Endodermal cell (in vitro differentiated cells): ENCODE results near the gene TP53BP1. TPM values are rescaled to one million over a fixed set of nuclear protein-coding genes. Genes with fewer than 3 reads are reported as not detected.

Experiments
- DNase-seq: peaks from one replicate; pipeline ENCODE4 v3.0.0-alpha.2; 2017
- H3K27ac ChIP-seq: 2 replicates; pipeline ENCODE4 v1.5.1; 2013; ENCODE audit warnings: mild to moderate bottlenecking, low read depth, low read length, moderate library complexity
- H3K27me3 ChIP-seq: 2 replicates; pipeline ENCODE4 v1.6.1; 2013; ENCODE audit warnings: mild to moderate bottlenecking, low read length, moderate library complexity; ENCODE audit not compliant: insufficient read depth, control insufficient read depth, poor library complexity, severe bottlenecking
- H3K36me3 ChIP-seq: 2 replicates; pipeline ENCODE4 v1.7.0; 2013; ENCODE audit warnings: mild to moderate bottlenecking, low read length, moderate library complexity; ENCODE audit not compliant: control insufficient read depth, insufficient read depth
- H3K4me1 ChIP-seq: one replicate; pipeline ENCODE4 v1.7.0; 2013; ENCODE audit warnings: low read length; ENCODE audit not compliant: control insufficient read depth, insufficient read depth
- H3K4me3 ChIP-seq: 2 replicates; pipeline ENCODE4 v1.5.1; 2013; ENCODE audit warnings: mild to moderate bottlenecking, low read length, moderate library complexity
- H3K9ac ChIP-seq: 2 replicates; pipeline ENCODE4 v1.6.1; 2013; ENCODE audit warnings: mild to moderate bottlenecking, low read length, moderate library complexity; ENCODE audit not compliant: poor library complexity, severe bottlenecking; ENCODE audit errors: extremely low read depth
- H3K9me3 ChIP-seq: 2 replicates; pipeline ENCODE4 v1.6.1; 2013; ENCODE audit warnings: mild to moderate bottlenecking, low read length, moderate library complexity; ENCODE audit not compliant: control insufficient read depth
- H3K27ac Mint-ChIP-seq: 2 replicates; pipeline ENCODE4 v1.8.0; 2020; ENCODE audit warnings: mixed read lengths
- H3K27me3 Mint-ChIP-seq: 2 replicates; pipeline ENCODE4 v1.8.0; 2021; ENCODE audit warnings: mild to moderate bottlenecking, mixed read lengths; ENCODE audit not compliant: insufficient read depth
- H3K36me3 Mint-ChIP-seq: 2 replicates; pipeline ENCODE4 v1.8.0; 2020; ENCODE audit warnings: low read depth, mixed read lengths
- H3K4me1 Mint-ChIP-seq: 2 replicates; pipeline ENCODE4 v1.8.0; 2020; ENCODE audit warnings: mixed read lengths
- H3K4me3 Mint-ChIP-seq: 2 replicates; pipeline ENCODE4 v1.8.0; 2020; ENCODE audit warnings: mild to moderate bottlenecking, moderate library complexity, mixed read lengths
- H3K9me3 Mint-ChIP-seq: 2 replicates; pipeline ENCODE4 v1.8.0; 2020; ENCODE audit warnings: mild to moderate bottlenecking, mixed read lengths
- CTCF ChIP-seq: fragments of 200-600 bp; sonication (generic); conservative IDR thresholded peaks from 2 replicates; pipeline ENCODE4 v1.5.0; 2021; ENCODE audit warnings: antibody characterized with exemption, mild to moderate bottlenecking
- WGBS, 2 experiments: methylation state at CpG; one replicate each; pipeline versions ENCODE4 v1.1.5 to v1.1.7; 2013; ENCODE audit warnings: missing lambda C conversion rate in 2 of 2, mixed read lengths in 1 of 2; ENCODE audit not compliant: insufficient coverage in 1 of 2, insufficient read length in 1 of 2; 5-methylcytosine and 5-hydroxymethylcytosine counted together
- total RNA-seq, 2 donors: library from RNA; stranded (reverse); fragmentation: NEBNext Ultra II Directional in 1 of 2; extraction: Animal tissue kit (Norgen Biotek cat#: 25700) in 1 of 2; gene quantifications; 2 replicates in 1 of 2; 3 replicates in 1 of 2; pipeline ENCODE4 v1.2.1, GENCODE V29; 2021

Gene TP53BP1
- total RNA-seq, 2 donors from 2014 or later, result 85.4 to 114 TPM

- Histone ChIP-seq H3K27me3 (no peaks in the 10 kb centered on the region), H3K27ac (no peak overlapping the region), H3K9me3 (no peaks in the 10 kb centered on the region), H3K4me1 (no peaks in the 10 kb centered on the region), H3K36me3 (peaks cover 49% of the 10 kb centered on the region), H3K9ac (no peak overlapping the region), H3K4me3 (no peak overlapping the region)
- Mint-ChIP-seq H3K27ac (no peak overlapping the region), H3K4me1 (peaks cover 21% of the 10 kb centered on the region), H3K27me3 (no peaks in the 10 kb centered on the region), H3K9me3 (no peaks in the 10 kb centered on the region), H3K4me3 (no peak overlapping the region), H3K36me3 (peaks cover 63% of the 10 kb centered on the region)
- no peak for DNase-seq
- no peak for TF ChIP-seq CTCF
- WGBS, 2 experiments, result 94% methylated on average over 1 of the region's 1 CpG; no CpG with 5 or more reads in 1 of the 2 experiments
Observed at GRCh38 chr15:43489191-43489590, 3.8 kb downstream of the TP53BP1 start.

GRCh38 chr15:43488790-43489189 lies 4.2 kb downstream of the TP53BP1 start:
- H3K9me3 ChIP-seq, result no peaks in the 10 kb centered on the region
- H3K4me3 Mint-ChIP-seq, result no peak overlapping the region
- H3K27ac Mint-ChIP-seq, result no peak overlapping the region
- 96 to 100% methylated on average over 2 of the region's 3 CpGs for WGBS, 2 experiments
- H3K36me3 ChIP-seq, result peaks cover 53% of the 10 kb centered on the region
- H3K4me1 ChIP-seq, result no peaks in the 10 kb centered on the region
- TF ChIP-seq CTCF, result no peak
- no peak overlapping the region for H3K27ac ChIP-seq
- H3K9me3 Mint-ChIP-seq, result no peaks in the 10 kb centered on the region
- peaks cover 65% of the 10 kb centered on the region for H3K36me3 Mint-ChIP-seq
- H3K27me3 Mint-ChIP-seq, result no peaks in the 10 kb centered on the region
- no peaks in the 10 kb centered on the region for H3K27me3 ChIP-seq
- no peak for DNase-seq
- peaks cover 17% of the 10 kb centered on the region for H3K4me1 Mint-ChIP-seq
- H3K9ac ChIP-seq, result no peak overlapping the region
- H3K4me3 ChIP-seq, result no peak overlapping the region

GRCh38 chr15:43487271-43487895 lies 5.6 kb downstream of the TP53BP1 start:
- H3K27ac ChIP-seq, result no peak overlapping the region
- H3K9me3 ChIP-seq, result no peaks in the 10 kb centered on the region
- DNase-seq, result no peak
- H3K9ac ChIP-seq, result no peak overlapping the region
- no peaks in the 10 kb centered on the region for H3K4me1 ChIP-seq
- no peak overlapping the region for H3K4me3 ChIP-seq
- H3K27me3 Mint-ChIP-seq, result no peaks in the 10 kb centered on the region
- no peak overlapping the region for H3K4me3 Mint-ChIP-seq
- H3K4me1 Mint-ChIP-seq, result peaks cover 11% of the 10 kb centered on the region
- no peak for TF ChIP-seq CTCF
- H3K36me3 Mint-ChIP-seq, result peaks cover 76% of the 10 kb centered on the region
- H3K27ac Mint-ChIP-seq, result no peak overlapping the region
- H3K9me3 Mint-ChIP-seq, result no peaks in the 10 kb centered on the region
- WGBS, 2 experiments, result 86 to 91% methylated on average over 4 to 6 of the region's 6 CpGs
- H3K27me3 ChIP-seq, result no peaks in the 10 kb centered on the region
- peaks cover 67% of the 10 kb centered on the region for H3K36me3 ChIP-seq
